ENCODE measurements around the gene NNAT. TPM values are rescaled to one million over a fixed set of nuclear protein-coding genes. Genes with fewer than 3 reads are reported as not detected.
"Not testable (repeated sequence)": the region's sequence is repeated elsewhere in the genome, so short reads cannot be mapped to it uniquely, and the experiment has no call there.

Gene NNAT
- total RNA-seq, 1 donor: not detected

GRCh38 chr20:37545516-37545915 is 24.5 kb downstream of the NNAT start:
- no peaks in the 10 kb centered on the region for H4K20me1 ChIP-seq (ENCODE audit: insufficient read depth, low read length)
- peaks cover 16% of the 10 kb centered on the region for H3K27me3 ChIP-seq (ENCODE audit: insufficient read depth, low read length)
- TF ChIP-seq CTCF (IDR thresholded peaks at IDR 0.05; ENCODE audit: extremely low read depth, low read depth, low read length): no peak
- no peak for DNase-seq (ENCODE audit: insufficient read length, low spot score, missing footprints)
- no peak overlapping the region for H3K27ac ChIP-seq (ENCODE audit: low read depth, low read length)
- no peaks in the 10 kb centered on the region for H3K4me1 ChIP-seq (ENCODE audit: insufficient read depth, low read length)
- no peaks in the 10 kb centered on the region for H3K36me3 ChIP-seq (ENCODE audit: insufficient read depth, low read length)
- no peaks in the 10 kb centered on the region for H3K79me2 ChIP-seq (ENCODE audit: insufficient read depth, low read length)
- no peak overlapping the region for H3K4me3 ChIP-seq (ENCODE audit: insufficient read depth, low read length)
- no peaks in the 10 kb centered on the region for H3K9me3 ChIP-seq (ENCODE audit: low read depth, low read length)
- H3K4me2 ChIP-seq (ENCODE audit: insufficient read depth, low read length): no peak overlapping the region
- no peak overlapping the region for H2AFZ ChIP-seq (ENCODE audit: low read length)

GRCh38 chr20:37547912-37548311 is 26.9 kb downstream of the NNAT start:
- no peaks in the 10 kb centered on the region for H3K36me3 ChIP-seq (ENCODE audit: insufficient read depth, low read length)

DNA sequence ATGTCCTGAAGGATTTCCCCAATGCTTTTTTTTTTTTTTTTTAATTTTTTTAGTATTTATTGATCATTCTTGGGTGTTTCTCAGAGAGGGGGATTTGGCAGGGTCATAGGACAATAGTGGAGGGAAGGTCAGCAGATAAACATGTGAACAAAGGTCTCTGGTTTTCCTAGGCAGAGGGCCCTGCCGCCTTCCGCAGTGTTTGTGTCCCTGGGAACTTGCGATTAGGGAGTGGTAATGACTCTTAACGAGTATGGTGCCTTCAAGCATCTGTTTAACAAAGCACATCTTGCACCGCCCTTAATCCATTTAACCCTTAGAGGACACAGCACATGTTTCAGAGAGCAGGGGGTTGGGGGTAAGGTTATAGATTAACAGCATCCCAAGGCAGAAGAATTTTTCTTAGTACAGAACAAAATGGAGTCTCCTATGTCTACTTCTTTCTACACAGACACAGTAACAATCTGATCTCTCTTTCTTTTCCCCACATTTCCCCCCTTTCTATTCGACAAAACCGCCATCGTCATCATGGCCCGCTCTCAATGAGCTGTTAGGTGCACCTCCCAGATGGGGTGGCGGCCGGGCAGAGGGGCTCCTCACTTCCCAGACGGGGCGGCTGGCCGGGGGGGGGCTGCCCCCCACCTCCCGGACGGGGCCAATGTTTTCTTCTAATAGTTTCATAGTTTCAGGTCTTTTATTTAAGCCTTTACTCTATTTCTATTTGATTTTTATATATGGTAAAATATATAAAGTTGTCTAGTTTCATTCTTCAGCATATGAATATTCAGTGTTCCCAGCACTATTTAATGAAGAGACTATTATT is 29.3 kb downstream of the NNAT start:
- not testable (repeated sequence) for H3K4me1 ChIP-seq (ENCODE audit: insufficient read depth, low read length); H3K4me2 ChIP-seq (ENCODE audit: insufficient read depth, low read length); H3K27ac ChIP-seq (ENCODE audit: low read depth, low read length); H3K79me2 ChIP-seq (ENCODE audit: insufficient read depth, low read length); H3K4me3 ChIP-seq (ENCODE audit: insufficient read depth, low read length); H3K9me3 ChIP-seq (ENCODE audit: low read depth, low read length); H4K20me1 ChIP-seq (ENCODE audit: insufficient read depth, low read length); H3K36me3 ChIP-seq (ENCODE audit: insufficient read depth, low read length); H2AFZ ChIP-seq (ENCODE audit: low read length); DNase-seq (ENCODE audit: insufficient read length, low spot score, missing footprints)
- H3K27me3 ChIP-seq (ENCODE audit: insufficient read depth, low read length): peaks cover 13% of the 10 kb centered on the region

More at GRCh38 chr20:37547912-37548311, 26.9 kb downstream of the NNAT start:
- no peak for DNase-seq (ENCODE audit: insufficient read length, low spot score, missing footprints)
- Histone ChIP-seq H3K4me1 (ENCODE audit: insufficient read depth, low read length) (no peaks in the 10 kb centered on the region), H4K20me1 (ENCODE audit: insufficient read depth, low read length) (no peaks in the 10 kb centered on the region), H2AFZ (ENCODE audit: low read length) (no peak overlapping the region), H3K9me3 (ENCODE audit: low read depth, low read length) (no peaks in the 10 kb centered on the region), H3K79me2 (ENCODE audit: insufficient read depth, low read length) (no peaks in the 10 kb centered on the region), H3K4me2 (ENCODE audit: insufficient read depth, low read length) (no peak overlapping the region), H3K4me3 (ENCODE audit: insufficient read depth, low read length) (no peak overlapping the region), H3K27ac (ENCODE audit: low read depth, low read length) (no peak overlapping the region), H3K27me3 (ENCODE audit: insufficient read depth, low read length) (peaks cover 18% of the 10 kb centered on the region)
- TF ChIP-seq CTCF (IDR thresholded peaks at IDR 0.05; ENCODE audit: extremely low read depth, low read depth, low read length): no peak

DNA sequence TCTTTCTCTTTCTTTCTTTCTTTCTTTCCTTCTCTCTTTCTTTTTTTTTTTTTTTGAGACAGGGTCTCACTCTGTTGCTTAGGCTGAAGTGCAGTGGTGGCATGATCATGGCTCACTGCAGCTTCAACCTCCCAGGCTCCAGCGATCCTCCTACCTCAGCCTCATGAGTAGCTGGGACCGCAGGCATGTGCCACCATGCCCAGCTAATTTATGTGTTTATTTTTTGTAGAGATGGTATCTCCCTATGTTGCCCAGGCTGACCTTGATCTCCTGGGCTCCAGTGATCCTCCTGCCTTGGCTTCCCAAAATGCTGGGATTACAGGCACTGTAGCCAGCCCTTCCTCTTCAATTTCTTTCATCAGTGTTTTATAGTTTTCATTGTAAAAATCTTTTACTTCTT is 30.6 kb downstream of the NNAT start:
- DNase-seq (ENCODE audit: insufficient read length, low spot score, missing footprints); H3K79me2 ChIP-seq (ENCODE audit: insufficient read depth, low read length); H2AFZ ChIP-seq (ENCODE audit: low read length); H3K4me1 ChIP-seq (ENCODE audit: insufficient read depth, low read length); H3K4me3 ChIP-seq (ENCODE audit: insufficient read depth, low read length); H3K9me3 ChIP-seq (ENCODE audit: low read depth, low read length); H3K4me2 ChIP-seq (ENCODE audit: insufficient read depth, low read length); H3K27ac ChIP-seq (ENCODE audit: low read depth, low read length); H3K36me3 ChIP-seq (ENCODE audit: insufficient read depth, low read length); H4K20me1 ChIP-seq (ENCODE audit: insufficient read depth, low read length): not testable (repeated sequence)
- peaks cover 15% of the 10 kb centered on the region for H3K27me3 ChIP-seq (ENCODE audit: insufficient read depth, low read length)

DNA sequence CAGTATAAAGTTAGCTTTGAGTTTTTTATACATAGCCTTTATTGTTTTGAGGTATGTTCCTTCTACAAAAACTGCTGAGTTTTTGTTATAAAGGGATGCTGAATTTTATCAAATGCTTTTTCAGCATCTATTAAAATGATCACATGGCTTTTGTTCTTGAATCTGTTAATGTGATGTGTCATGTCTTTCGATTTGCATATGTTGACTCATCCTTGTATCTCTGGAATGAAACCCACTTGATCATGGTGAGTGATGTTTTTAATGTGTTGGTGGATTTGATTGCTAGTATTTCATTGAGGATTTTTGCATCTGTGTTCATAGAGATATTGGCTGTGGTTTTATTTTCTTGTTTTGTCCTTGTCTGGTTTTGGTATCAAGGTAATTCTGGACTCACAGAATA is 31.4 kb downstream of the NNAT start:
- no peak for DNase-seq (ENCODE audit: insufficient read length, low spot score, missing footprints)
- TF ChIP-seq CTCF (IDR thresholded peaks at IDR 0.05; ENCODE audit: extremely low read depth, low read depth, low read length): no peak
- H3K9me3 ChIP-seq (ENCODE audit: low read depth, low read length): no peaks in the 10 kb centered on the region
- no peaks in the 10 kb centered on the region for H4K20me1 ChIP-seq (ENCODE audit: insufficient read depth, low read length)
- H3K27me3 ChIP-seq (ENCODE audit: insufficient read depth, low read length): peaks cover 15% of the 10 kb centered on the region
- no peak overlapping the region for H3K4me3 ChIP-seq (ENCODE audit: insufficient read depth, low read length)
- H3K27ac ChIP-seq (ENCODE audit: low read depth, low read length): no peak overlapping the region
- H2AFZ ChIP-seq (ENCODE audit: low read length): no peak overlapping the region
- H3K79me2 ChIP-seq (ENCODE audit: insufficient read depth, low read length): no peaks in the 10 kb centered on the region
- no peaks in the 10 kb centered on the region for H3K36me3 ChIP-seq (ENCODE audit: insufficient read depth, low read length)
- no peak overlapping the region for H3K4me2 ChIP-seq (ENCODE audit: insufficient read depth, low read length)
- no peaks in the 10 kb centered on the region for H3K4me1 ChIP-seq (ENCODE audit: insufficient read depth, low read length)

DNA sequence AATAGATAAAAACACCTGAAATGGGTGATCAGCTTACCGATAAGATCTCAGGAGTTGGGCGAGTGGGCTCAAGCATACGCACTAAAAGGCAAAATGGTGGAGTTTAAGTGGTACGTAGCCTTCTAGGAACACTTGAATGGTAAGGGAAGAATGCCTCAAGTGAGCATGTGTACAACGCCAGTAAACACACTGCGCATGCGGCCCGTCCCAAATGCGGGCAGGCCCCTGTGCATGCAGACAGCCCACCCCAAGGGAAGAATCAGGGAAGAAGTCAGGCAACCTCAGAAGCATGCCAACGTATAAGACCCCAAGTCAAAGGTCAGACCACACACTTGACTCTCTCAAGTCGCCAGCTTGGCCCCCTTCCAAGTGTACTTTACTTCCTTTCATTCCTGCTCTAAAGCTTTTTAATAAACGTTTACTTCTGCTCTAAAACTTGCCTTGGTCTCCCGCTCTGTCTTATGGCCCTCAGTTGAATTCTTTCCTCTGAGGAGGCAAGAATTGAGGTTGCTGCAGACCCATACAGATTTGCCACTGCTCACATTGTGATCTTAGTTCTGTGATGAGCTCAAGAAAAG is 33.8 kb downstream of the NNAT start:
- not testable (repeated sequence) for H3K36me3 ChIP-seq (ENCODE audit: insufficient read depth, low read length); H3K27ac ChIP-seq (ENCODE audit: low read depth, low read length); H3K4me1 ChIP-seq (ENCODE audit: insufficient read depth, low read length); H2AFZ ChIP-seq (ENCODE audit: low read length); H3K4me3 ChIP-seq (ENCODE audit: insufficient read depth, low read length); H3K4me2 ChIP-seq (ENCODE audit: insufficient read depth, low read length); H4K20me1 ChIP-seq (ENCODE audit: insufficient read depth, low read length); H3K9me3 ChIP-seq (ENCODE audit: low read depth, low read length); H3K79me2 ChIP-seq (ENCODE audit: insufficient read depth, low read length); DNase-seq (ENCODE audit: insufficient read length, low spot score, missing footprints)
- H3K27me3 ChIP-seq (ENCODE audit: insufficient read depth, low read length): peaks cover 21% of the 10 kb centered on the region

All from osteoblast (primary cell).